Neural progenitor cell (in vitro differentiated cells): ENCODE results near the gene MAPKBP1. TPM values are rescaled to one million over a fixed set of nuclear protein-coding genes. Genes with fewer than 3 reads are reported as not detected.

Experiments
- DNase-seq: peaks from one replicate; pipeline ENCODE4 v3.0.0-alpha.2; 2016; ENCODE audit warnings: low spot score
- H2AFZ ChIP-seq: fragments of 200-600 bp; sonication (generic); replicated peaks from 2 replicates; pipeline ENCODE4 v1.6.1; 2016; ENCODE audit warnings: antibody characterized with exemption
- H3F3A ChIP-seq: fragments of 200-600 bp; sonication (generic); 2 replicates; pipeline ENCODE4 v1.6.1; 2016; ENCODE audit warnings: antibody characterized with exemption, low read depth
- H3K27ac ChIP-seq: fragments of 200-600 bp; sonication (generic); 2 replicates; pipeline ENCODE4 v1.5.1; 2016; ENCODE audit warnings: mild to moderate bottlenecking
- H3K27me3 ChIP-seq: fragments of 200-600 bp; sonication (generic); 2 replicates; pipeline ENCODE4 v1.6.1; 2016; ENCODE audit warnings: mild to moderate bottlenecking, moderate library complexity
- H3K36me3 ChIP-seq: fragments of 200-600 bp; sonication (generic); 2 replicates; pipeline ENCODE4 v1.5.1; 2016
- H3K4me1 ChIP-seq: fragments of 200-600 bp; sonication (generic); 2 replicates; pipeline ENCODE4 v1.6.1; 2016; ENCODE audit warnings: mixed run types
- H3K4me2 ChIP-seq: fragments of 200-600 bp; sonication (generic); 2 replicates; pipeline ENCODE4 v1.6.1; 2016
- H3K4me3 ChIP-seq: fragments of 200-600 bp; sonication (generic); 2 replicates; pipeline ENCODE4 v1.5.1; 2016
- H3K79me2 ChIP-seq: fragments of 200-600 bp; sonication (generic); 2 replicates; pipeline ENCODE4 v1.6.1; 2016; ENCODE audit warnings: low read depth
- H3K9ac ChIP-seq: fragments of 200-600 bp; sonication (generic); 2 replicates; pipeline ENCODE4 v1.6.1; 2016
- H3K9me3 ChIP-seq: fragments of 200-600 bp; sonication (generic); 2 replicates; pipeline ENCODE4 v1.5.1; 2016; ENCODE audit warnings: low read depth
- H4K20me1 ChIP-seq: fragments of 200-600 bp; sonication (generic); 2 replicates; pipeline ENCODE4 v1.6.1; 2016; ENCODE audit warnings: low read depth
- H3K27ac Mint-ChIP-seq: 3 replicates; pipeline ENCODE4 v1.8.0; 2021; ENCODE audit warnings: mixed read lengths
- H3K27me3 Mint-ChIP-seq: 2 replicates; pipeline ENCODE4 v1.8.0; 2022; ENCODE audit warnings: low read depth, mild to moderate bottlenecking, inconsistent platforms, moderate library complexity, mixed read lengths; ENCODE audit not compliant: insufficient read depth
- H3K36me3 Mint-ChIP-seq: 3 replicates; pipeline ENCODE4 v1.8.0; 2021; ENCODE audit warnings: mixed read lengths
- H3K4me1 Mint-ChIP-seq: 3 replicates; pipeline ENCODE4 v1.8.0; 2021; ENCODE audit warnings: mixed read lengths
- H3K4me3 Mint-ChIP-seq: 3 replicates; pipeline ENCODE4 v1.8.0; 2021; ENCODE audit warnings: mild to moderate bottlenecking, moderate library complexity, mixed read lengths
- H3K9me3 Mint-ChIP-seq: 3 replicates; pipeline ENCODE4 v1.8.0; 2020; ENCODE audit warnings: mixed read lengths
- CTCF ChIP-seq: fragments of 200-600 bp; sonication (generic); IDR thresholded peaks from 2 replicates; pipeline ENCODE4 v1.5.1; 2017; ENCODE audit warnings: antibody characterized with exemption, mild to moderate bottlenecking
- EZH2 ChIP-seq: fragments of 200-600 bp; sonication (generic); IDR thresholded peaks from 2 replicates; pipeline ENCODE4 v1.6.1; 2017; ENCODE audit warnings: antibody characterized with exemption, mild to moderate bottlenecking, moderate library complexity
- EZH2phosphoT487 ChIP-seq: fragments of 200-600 bp; sonication (generic); IDR thresholded peaks from 2 replicates; pipeline ENCODE4 v1.6.1; 2017; ENCODE audit warnings: antibody characterized with exemption
- total RNA-seq: library from RNA; depleted of rRNA; stranded (reverse); fragments of >200 nt; gene quantifications from 2 replicates; pipeline ENCODE4 v1.2.3, GENCODE V29; 2015; ENCODE audit warnings: low replicate concordance

The MAPKBP1 gene
- total RNA-seq, 1 donor from 2014 or later = 10.1 TPM

- TF ChIP-seq EZH2phosphoT487 (no peak), EZH2 (no peak), CTCF (no peak)
- H3K27me3 ChIP-seq = no peaks in the 10 kb centered on the region
- Mint-ChIP-seq H3K27ac (no peak overlapping the region), H3K9me3 (no peaks in the 10 kb centered on the region), H3K4me1 (peaks cover 19% of the 10 kb centered on the region), H3K36me3 (peaks cover 11% of the 10 kb centered on the region), H3K4me3 (no peak overlapping the region), H3K27me3 (peaks cover 7% of the 10 kb centered on the region)
- no peaks in the 10 kb centered on the region for H3K4me1 ChIP-seq
- peaks cover 15% of the 10 kb centered on the region for H4K20me1 ChIP-seq
- H3K27ac ChIP-seq = no peak overlapping the region
- H3K4me2 ChIP-seq = no peak overlapping the region
- H3K9me3 ChIP-seq = no peaks in the 10 kb centered on the region
- H3K79me2 ChIP-seq = no peaks in the 10 kb centered on the region
- no peak for DNase-seq
- no peak overlapping the region for H2AFZ ChIP-seq
- H3F3A ChIP-seq = no peaks in the 10 kb centered on the region
- no peak overlapping the region for H3K4me3 ChIP-seq
- no peak overlapping the region for H3K9ac ChIP-seq
- H3K36me3 ChIP-seq = no peaks in the 10 kb centered on the region
Observed at GRCh38 chr15:41799488-41799805, 25.2 kb downstream of the MAPKBP1 start.

- Mint-ChIP-seq H3K4me3 (no peak overlapping the region), H3K4me1 (peaks cover 20% of the 10 kb centered on the region), H3K27ac (no peak overlapping the region), H3K27me3 (peaks cover 7% of the 10 kb centered on the region), H3K36me3 (peaks cover 11% of the 10 kb centered on the region), H3K9me3 (no peaks in the 10 kb centered on the region)
- TF ChIP-seq EZH2phosphoT487 (no peak), EZH2 (no peak), CTCF (no peak)
- Histone ChIP-seq H3K4me3 (no peak overlapping the region), H3F3A (no peaks in the 10 kb centered on the region), H3K36me3 (no peaks in the 10 kb centered on the region), H3K4me1 (no peaks in the 10 kb centered on the region), H3K9ac (no peak overlapping the region), H3K27me3 (no peaks in the 10 kb centered on the region), H3K4me2 (no peak overlapping the region), H3K9me3 (no peaks in the 10 kb centered on the region), H3K27ac (no peak overlapping the region), H2AFZ (no peak overlapping the region), H3K79me2 (no peaks in the 10 kb centered on the region), H4K20me1 (peaks cover 11% of the 10 kb centered on the region)
- DNase-seq = no peak
Observed at GRCh38 chr15:41801185-41801584, 26.9 kb downstream of the MAPKBP1 start.

- H3K9ac ChIP-seq = no peak overlapping the region
- H3K4me2 ChIP-seq = no peak overlapping the region
- H3K79me2 ChIP-seq = no peaks in the 10 kb centered on the region
- H3K4me3 Mint-ChIP-seq = no peak overlapping the region
- H3K4me1 ChIP-seq = no peaks in the 10 kb centered on the region
- TF ChIP-seq EZH2phosphoT487 (no peak), CTCF (no peak), EZH2 (no peak)
- H3F3A ChIP-seq = no peaks in the 10 kb centered on the region
- peaks cover 9% of the 10 kb centered on the region for H4K20me1 ChIP-seq
- no peak overlapping the region for H2AFZ ChIP-seq
- DNase-seq = no peak
- peaks cover 16% of the 10 kb centered on the region for H3K4me1 Mint-ChIP-seq
- H3K27me3 ChIP-seq = no peaks in the 10 kb centered on the region
- H3K27me3 Mint-ChIP-seq = peaks cover 7% of the 10 kb centered on the region
- no peak overlapping the region for H3K27ac Mint-ChIP-seq
- H3K27ac ChIP-seq = no peak overlapping the region
- H3K36me3 Mint-ChIP-seq = peaks cover 10% of the 10 kb centered on the region
- no peaks in the 10 kb centered on the region for H3K9me3 ChIP-seq
- H3K9me3 Mint-ChIP-seq = no peaks in the 10 kb centered on the region
- H3K4me3 ChIP-seq = no peak overlapping the region
- H3K36me3 ChIP-seq = no peaks in the 10 kb centered on the region
Observed at GRCh38 chr15:41801850-41802455, 27.7 kb downstream of the MAPKBP1 start.
